CD4-positive, alpha-beta memory T cell (primary cell): ENCODE results near the gene OST4. TPM values are rescaled to one million over a fixed set of nuclear protein-coding genes. Genes with fewer than 3 reads are reported as not detected.
"Not testable (repeated sequence)": the region's sequence is repeated elsewhere in the genome, so short reads cannot be mapped to it uniquely, and the experiment has no call there.

Experiments used
- CTCF ChIA-PET: fragments of 350-600 bp; sonication (Branson Sonifier 250); formaldehyde crosslinking; loops from one replicate; lab custom pipeline; 2021; ENCODE audit warnings: inconsistent platforms; ENCODE audit not compliant: partially characterized antibody; lab: Charles Lee
- POLR2A ChIA-PET: fragments of 350-600 bp; sonication (Branson Sonifier 250); formaldehyde crosslinking; loops from one replicate; lab custom pipeline; 2021; ENCODE audit not compliant: partially characterized antibody; lab: Charles Lee
- DNase-seq, 5 donors: peaks; one replicate each; pipeline versions ENCODE4 v3.0.0 to v3.0.0-alpha.2; 2020 to 2022; ENCODE audit warnings: mixed read lengths in 1 of 5
- H3K27ac ChIP-seq: one replicate; pipeline ENCODE4 v1.7.0; 2013; ENCODE audit warnings: low read depth, low read length
- H3K27me3 ChIP-seq: 2 replicates; pipeline ENCODE4 v1.7.0; 2013; ENCODE audit warnings: mild to moderate bottlenecking, low read length, moderate library complexity; ENCODE audit not compliant: insufficient read depth
- H3K36me3 ChIP-seq: 2 replicates; pipeline ENCODE4 v1.7.0; 2013; ENCODE audit warnings: mild to moderate bottlenecking, low read length, moderate library complexity; ENCODE audit not compliant: insufficient read depth
- H3K4me1 ChIP-seq: 2 replicates; pipeline ENCODE4 v1.7.0; 2013; ENCODE audit warnings: mild to moderate bottlenecking, low read length, moderate library complexity; ENCODE audit not compliant: insufficient read depth
- H3K4me3 ChIP-seq, 2 donors: one replicate each; pipeline ENCODE4 v1.7.0; 2013; ENCODE audit warnings: low read length in 2 of 2, mild to moderate bottlenecking in 1 of 2
- H3K9me3 ChIP-seq, 2 donors: one replicate each; pipeline ENCODE4 v1.7.0; 2013; ENCODE audit warnings: low read length in 2 of 2, control low read depth in 1 of 2; ENCODE audit not compliant: control insufficient read depth in 1 of 2
- H3K27ac Mint-ChIP-seq, 7 donors: one replicate each; pipeline ENCODE4 v1.8.0; 2020 to 2021; ENCODE audit warnings: mixed read lengths in 7 of 7, mild to moderate bottlenecking in 6 of 7, inconsistent platforms in 3 of 7, moderate library complexity in 3 of 7
- H3K27me3 Mint-ChIP-seq, 2 donors: one replicate each; pipeline ENCODE4 v1.8.0; 2020 to 2021; ENCODE audit warnings: mixed read lengths in 2 of 2
- H3K36me3 Mint-ChIP-seq, 2 donors: one replicate each; pipeline ENCODE4 v1.8.0; 2020 to 2021; ENCODE audit warnings: mixed read lengths in 2 of 2, inconsistent platforms in 1 of 2, mild to moderate bottlenecking in 1 of 2
- H3K4me1 Mint-ChIP-seq, 4 donors: one replicate each; pipeline ENCODE4 v1.8.0; 2020 to 2021; ENCODE audit warnings: mixed read lengths in 4 of 4, mild to moderate bottlenecking in 1 of 4
- H3K4me3 Mint-ChIP-seq, 8 donors: one replicate each; pipeline ENCODE4 v1.8.0; 2020 to 2021; ENCODE audit warnings: mixed read lengths in 8 of 8, mild to moderate bottlenecking in 7 of 8, moderate library complexity in 6 of 8, inconsistent platforms in 3 of 8
- H3K9me3 Mint-ChIP-seq, 8 donors: one replicate each; pipeline ENCODE4 v1.8.0; 2020 to 2021; ENCODE audit warnings: mixed read lengths in 8 of 8, mild to moderate bottlenecking in 5 of 8, inconsistent platforms in 3 of 8, moderate library complexity in 1 of 8
- intact Hi-C: fragments of 100-400 bp; cut with micrococcal nuclease; formaldehyde crosslinking; loops from one replicate; pipeline ENCODE4 v1.15.1; 2023
- polyA plus RNA-seq, 2 donors: library from polyadenylated mRNA; unstranded; fragments of 300-500 nt; fragmentation: Illumina TruSeq; gene quantifications; one replicate each; pipeline ENCODE4 v1.2.3, GENCODE V29; 2021
- total RNA-seq, 2 experiments: library from RNA; stranded (reverse); gene quantifications; one replicate each; pipeline ENCODE4 v1.2.3, GENCODE V29; 2021

The OST4 gene
- total and polyA plus RNA-seq, 4 experiments from 2014 or later, result 269 to 958 (median 587) TPM

DNA sequence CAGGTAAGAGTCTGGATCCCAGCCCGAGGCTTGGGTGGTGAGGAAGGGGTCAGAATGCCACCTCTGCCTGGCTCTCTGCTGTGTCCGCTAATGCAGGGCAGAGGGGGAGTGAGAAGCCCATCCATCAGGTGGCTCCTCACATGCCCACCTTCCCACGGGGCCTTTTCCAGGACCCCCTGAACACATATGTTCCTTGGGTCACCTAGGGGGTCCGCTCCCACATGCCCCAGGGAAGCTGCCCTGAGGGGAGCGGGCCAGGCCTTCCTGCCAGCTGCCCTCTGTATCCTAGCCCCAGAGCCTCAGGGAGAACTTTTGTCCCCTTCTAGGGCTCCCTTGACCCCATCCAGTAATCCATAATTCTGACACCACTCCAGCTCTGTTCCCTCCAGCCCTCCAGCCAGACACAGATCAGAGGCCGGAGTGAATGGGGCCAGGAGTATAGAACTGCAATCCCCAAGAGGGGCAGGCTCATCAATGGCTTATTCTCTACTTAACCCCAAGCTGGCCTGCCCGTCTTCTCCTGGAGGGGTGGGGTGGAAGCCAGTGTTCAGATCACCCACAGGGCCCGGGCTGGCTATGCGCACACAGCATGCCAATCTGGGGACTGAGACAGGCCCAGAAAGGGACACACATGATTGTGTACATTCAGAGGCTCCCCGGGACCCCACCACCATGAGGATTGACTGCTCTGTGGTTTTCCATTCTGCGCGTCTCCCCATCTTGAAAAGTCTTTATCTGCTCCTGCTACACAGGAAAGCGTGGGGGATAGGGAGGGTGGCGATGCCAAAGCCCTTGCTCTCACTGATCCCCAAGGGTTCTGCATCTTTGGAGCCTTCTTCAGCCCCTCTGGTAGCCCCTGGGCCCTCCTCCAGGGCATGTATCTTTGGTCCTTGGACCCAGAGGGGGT, 8.0 kb upstream of the OST4 start:
- H3K4me1 ChIP-seq, result peaks cover 39% of the 10 kb centered on the region
- H3K27ac ChIP-seq, result no peak overlapping the region
- Mint-ChIP-seq H3K4me3 (no peak overlapping the region), H3K4me1 (peaks cover 23 to 43% (median 36%) of the 10 kb centered on the region in 4 donors), H3K9me3 (no peaks in the 10 kb centered on the region), H3K36me3 (no peaks in the 10 kb centered on the region), H3K27me3 (peaks cover 0 to 2% of the 10 kb centered on the region in 2 donors), H3K27ac (peak overlapping the region in 1 of 7 donors; percentile 89)
- H3K36me3 ChIP-seq, result no peaks in the 10 kb centered on the region
- intact Hi-C loops, result loop anchor here (2.0 kb wide), 1 partner anchor 291 kb away; the partner anchor contains the start of genes EIF2B4 and SNX17
- DNase-seq, result no peak
- no peak overlapping the region for H3K4me3 ChIP-seq
- H3K27me3 ChIP-seq, result no peaks in the 10 kb centered on the region
- CTCF ChIA-PET, result no interaction called here
- no peaks in the 10 kb centered on the region for H3K9me3 ChIP-seq
- POLR2A ChIA-PET, result interaction anchor here (1.0 to 18.9 kb wide), 4 partner anchors 8 to 55 kb away, joined by 3 to 402 read pairs (median 95); partner anchors contain the start of genes AGBL5, OST4 and PREB

DNA sequence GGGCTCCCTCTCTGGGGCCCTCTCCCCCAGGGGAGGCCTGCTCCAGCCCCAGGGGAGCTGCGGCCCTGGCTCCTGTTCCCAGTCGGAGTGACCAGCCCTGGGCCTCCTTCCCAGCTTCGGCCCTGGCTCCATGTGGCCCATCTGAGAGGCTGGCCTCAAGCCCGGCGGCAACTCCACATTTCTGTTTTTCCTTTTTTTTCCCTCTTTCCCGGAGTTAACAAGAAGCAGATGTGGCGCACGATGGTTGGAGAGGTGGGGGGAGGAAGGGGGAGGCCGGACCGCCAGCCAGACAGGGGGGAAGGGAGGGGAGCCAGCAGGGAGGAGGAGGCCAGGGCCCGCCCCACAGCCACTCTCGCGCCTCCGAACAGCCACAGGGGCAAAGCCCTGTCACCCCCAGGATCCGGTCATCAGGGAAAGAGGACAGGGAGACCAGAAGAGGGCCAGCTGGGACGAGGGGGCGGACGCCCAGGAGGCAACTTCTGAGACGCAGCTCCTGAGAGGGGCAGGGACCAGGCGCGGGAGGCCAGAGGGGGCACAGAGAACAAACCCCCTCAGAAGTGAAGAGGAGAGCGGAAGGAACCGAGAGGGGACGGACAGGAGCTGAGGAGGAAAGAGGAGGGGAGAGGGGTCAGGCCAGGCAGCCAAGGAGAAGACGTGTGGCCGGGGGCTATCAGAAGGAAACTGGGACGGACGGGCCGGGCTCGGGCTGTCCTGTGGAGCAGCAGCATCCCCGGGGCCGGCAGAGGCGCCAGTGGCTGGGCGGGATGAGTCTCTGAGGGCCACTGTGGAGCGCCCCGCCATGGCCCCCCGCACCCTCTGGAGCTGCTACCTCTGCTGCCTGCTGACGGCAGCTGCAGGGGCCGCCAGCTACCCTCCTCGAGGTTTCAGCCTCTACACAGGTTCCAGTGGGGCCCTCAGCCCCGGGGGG, 7.1 kb upstream of the OST4 start, which contains the start of gene EMILIN1:
Gene EMILIN1 (plus strand): TSS at position 349 of the 928 bp plus-strand sequence. CDS start 451 bp downstream, at position 800.
- Histone ChIP-seq H3K4me1 (peaks cover 48% of the 10 kb centered on the region), H3K9me3 (no peaks in the 10 kb centered on the region), H3K4me3 (no peak within 1 kb of the TSS), H3K36me3 (no peaks in the 10 kb centered on the region), H3K27me3 (no peaks in the 10 kb centered on the region), H3K27ac (no peak within 1 kb of the TSS)
- Mint-ChIP-seq H3K4me3 (no peak within 1 kb of the TSS), H3K36me3 (no peaks in the 10 kb centered on the region), H3K27me3 (peaks cover 0 to 2% of the 10 kb centered on the region in 2 donors), H3K9me3 (no peaks in the 10 kb centered on the region), H3K4me1 (peaks cover 27 to 50% (median 40%) of the 10 kb centered on the region in 4 donors), H3K27ac (peak within 1 kb of the TSS in 2 of 7 donors; percentile 33 to 89)
- intact Hi-C loops, result no loop called here
- no peak for DNase-seq
- ChIA-PET CTCF (no interaction called here), POLR2A (interaction anchor here (1.0 to 18.9 kb wide), 3 partner anchors 18 to 56 kb away, joined by 3 to 402 read pairs (median 3); partner anchors contain the start of genes AGBL5 and PREB)

DNA sequence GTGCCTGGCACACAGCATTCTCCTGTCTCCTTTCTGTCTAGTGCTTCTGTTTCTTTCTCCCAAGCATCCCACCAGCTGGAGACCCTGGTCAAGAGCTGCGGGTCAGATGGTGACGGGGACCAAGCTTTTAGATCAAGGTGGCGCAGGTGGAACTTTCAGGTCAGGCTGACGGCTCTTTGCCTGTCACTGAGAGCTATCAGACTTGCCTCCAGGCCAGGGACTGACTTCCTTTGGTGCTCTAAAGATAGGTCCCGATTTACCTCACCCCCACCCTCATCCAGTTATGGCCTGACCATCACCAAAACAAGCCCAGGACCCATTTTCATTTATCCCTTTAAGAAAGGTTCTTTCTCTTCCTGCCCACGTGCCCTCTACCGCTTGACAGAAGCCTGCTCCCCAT, 5.8 kb upstream of the OST4 start:
- Histone ChIP-seq H3K4me1 (peaks cover 52% of the 10 kb centered on the region), H3K36me3 (no peaks in the 10 kb centered on the region), H3K27me3 (no peaks in the 10 kb centered on the region), H3K4me3 (no peak overlapping the region), H3K9me3 (no peaks in the 10 kb centered on the region), H3K27ac (no peak overlapping the region)
- Mint-ChIP-seq H3K27me3 (peaks cover 0 to 2% of the 10 kb centered on the region in 2 donors), H3K4me3 (peak overlapping the region in 1 of 8 donors; percentile 5), H3K4me1 (peaks cover 31 to 60% (median 47%) of the 10 kb centered on the region in 4 donors), H3K36me3 (no peaks in the 10 kb centered on the region), H3K27ac (peak overlapping the region in 3 of 7 donors; percentile 4 to 68 (median 60)), H3K9me3 (no peaks in the 10 kb centered on the region)
- ChIA-PET POLR2A (interaction anchor here (18.9 kb wide), 1 partner anchor 22 kb away, joined by 402 read pairs; the partner anchor contains the start of gene AGBL5), CTCF (interaction anchor here (0.7 kb wide), 1 partner anchor 204 kb away, joined by 3 read pairs; no protein-coding TSS in a partner anchor)
- no peak for DNase-seq
- intact Hi-C loops, result no loop called here

DNA sequence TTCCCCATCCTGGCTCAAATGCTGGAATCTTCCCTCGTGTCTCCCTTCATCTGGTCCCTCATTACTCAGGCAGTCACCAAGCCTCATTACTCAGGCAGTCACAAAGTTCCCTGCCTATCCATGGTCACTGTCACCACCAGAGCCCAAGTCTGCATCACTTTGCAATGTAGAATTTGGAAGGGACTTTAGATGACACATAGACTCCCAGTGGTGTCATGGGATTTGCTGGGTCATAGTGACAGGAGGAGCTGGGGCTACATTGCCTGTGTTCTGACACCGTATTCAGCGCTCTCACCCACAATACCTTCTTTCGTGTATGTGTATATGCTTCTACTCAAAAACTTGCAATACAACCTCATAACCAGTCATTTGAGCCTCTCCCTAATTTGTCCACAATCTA, 4.9 kb upstream of the OST4 start:
- no peaks in the 10 kb centered on the region for H3K36me3 ChIP-seq
- ChIA-PET CTCF (interaction anchor here (0.6 to 0.7 kb wide), 2 partner anchors 12 to 205 kb away, joined by 3 read pairs; no protein-coding TSS in a partner anchor), POLR2A (interaction anchor here (0.8 to 18.9 kb wide), 2 partner anchors 21 to 44 kb away, joined by 4 to 402 read pairs; partner anchors contain the start of gene AGBL5)
- no peak for DNase-seq
- H3K4me3 ChIP-seq, result no peak overlapping the region
- H3K9me3 ChIP-seq, result no peaks in the 10 kb centered on the region
- intact Hi-C loops, result no loop called here
- Mint-ChIP-seq H3K27me3 (peaks cover 0 to 2% of the 10 kb centered on the region in 2 donors), H3K27ac (peak overlapping the region in 4 of 7 donors; percentile 7 to 92 (median 44)), H3K36me3 (no peaks in the 10 kb centered on the region), H3K4me3 (peak overlapping the region in 3 of 8 donors; percentile 29 to 62 (median 55)), H3K9me3 (no peaks in the 10 kb centered on the region), H3K4me1 (peaks cover 29 to 58% (median 44%) of the 10 kb centered on the region in 4 donors)
- peaks cover 47% of the 10 kb centered on the region for H3K4me1 ChIP-seq
- H3K27me3 ChIP-seq, result no peaks in the 10 kb centered on the region
- no peak overlapping the region for H3K27ac ChIP-seq

DNA sequence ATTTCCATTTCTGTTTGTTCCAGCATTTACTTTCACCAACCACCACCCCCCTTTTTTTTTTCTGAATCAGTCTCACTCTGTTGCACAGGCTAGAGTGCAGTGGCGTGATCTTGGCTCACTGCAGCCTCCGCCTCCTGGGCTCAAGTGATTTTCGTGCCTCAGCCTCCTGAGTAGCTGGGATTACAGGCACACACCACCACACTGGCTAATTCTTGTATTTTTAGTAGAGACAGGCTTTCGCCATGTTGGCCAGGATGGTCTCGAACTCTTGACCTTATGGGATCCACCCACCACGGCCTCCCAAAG, 4.1 kb upstream of the OST4 start:
- H3K9me3 ChIP-seq, DNase-seq, H3K36me3 Mint-ChIP-seq, intact Hi-C loops, H3K4me3 ChIP-seq, H3K9me3 Mint-ChIP-seq, H3K27me3 Mint-ChIP-seq, H3K36me3 ChIP-seq, H3K27me3 ChIP-seq: not testable (repeated sequence)
- Histone ChIP-seq H3K27ac (peak overlapping the region; percentile 1), H3K4me1 (peaks cover 44% of the 10 kb centered on the region)
- peaks cover 34 to 57% (median 44%) of the 10 kb centered on the region in 4 donors for H3K4me1 Mint-ChIP-seq
- ChIA-PET POLR2A (interaction anchor here (1.3 to 18.9 kb wide), 3 partner anchors 8 to 39 kb away, joined by 3 to 402 read pairs (median 187); partner anchors contain the start of genes AGBL5 and KHK), CTCF (interaction anchor here (1.4 to 5.7 kb wide), 2 partner anchors 9 to 25 kb away, joined by 5 to 46 read pairs; partner anchors contain the start of gene KHK)
- H3K4me3 Mint-ChIP-seq, result peak overlapping the region; percentile 7 to 75 (median 64)
- H3K27ac Mint-ChIP-seq, result peak overlapping the region; percentile 58 to 93 (median 75)

DNA sequence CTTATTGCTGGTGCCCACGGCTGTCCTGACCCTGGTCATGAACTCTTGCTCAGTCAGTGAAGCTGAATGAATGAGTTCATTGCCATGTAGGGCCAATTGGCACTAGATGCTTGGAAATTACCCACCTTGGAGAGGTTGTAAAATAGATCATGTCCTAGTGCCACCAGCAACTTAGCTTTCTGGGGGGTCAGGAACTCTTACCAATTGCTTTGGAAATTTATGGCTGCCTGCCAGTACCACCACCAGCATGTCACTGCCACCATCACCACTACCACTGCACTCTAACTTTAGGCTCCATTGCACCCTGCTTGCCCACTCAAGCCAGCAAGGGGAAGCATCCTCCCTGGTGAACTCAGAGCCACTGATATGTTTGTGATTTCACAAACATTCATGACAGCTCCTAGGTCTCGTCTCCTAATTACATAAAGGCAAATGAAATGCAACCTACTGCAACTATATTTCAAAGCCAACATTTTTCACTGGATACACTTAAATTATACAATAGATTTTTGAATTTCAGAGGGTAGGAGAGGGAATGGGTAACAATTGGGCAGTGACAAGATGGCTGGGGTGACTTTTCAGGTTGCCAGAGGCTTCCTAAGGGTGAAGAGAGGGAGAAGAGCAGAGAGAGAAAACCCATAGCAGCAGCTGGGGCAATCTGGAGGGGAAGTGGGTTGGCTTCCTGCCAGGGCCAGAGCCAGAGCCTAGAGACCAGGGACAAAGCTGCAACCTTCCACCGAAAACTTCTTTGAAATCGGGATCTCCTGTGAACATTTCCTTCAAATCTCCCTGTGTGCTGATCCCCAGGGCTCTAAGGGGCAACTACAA, 3.5 kb upstream of the OST4 start:
- Mint-ChIP-seq H3K4me3 (peak overlapping the region; percentile 7 to 75 (median 64)), H3K27ac (peak overlapping the region; percentile 58 to 93 (median 75)), H3K36me3 (peaks cover 0 to 8% of the 10 kb centered on the region in 2 donors), H3K4me1 (peaks cover 33 to 59% (median 47%) of the 10 kb centered on the region in 4 donors), H3K9me3 (no peaks in the 10 kb centered on the region), H3K27me3 (peaks cover 0 to 2% of the 10 kb centered on the region in 2 donors)
- H3K9me3 ChIP-seq, result no peaks in the 10 kb centered on the region
- no peak overlapping the region for H3K4me3 ChIP-seq
- H3K27me3 ChIP-seq, result no peaks in the 10 kb centered on the region
- peak overlapping the region; percentile 1 for H3K27ac ChIP-seq
- ChIA-PET CTCF (interaction anchor here (1.4 to 5.7 kb wide), 2 partner anchors 10 to 24 kb away, joined by 5 to 46 read pairs; partner anchors contain the start of gene KHK), POLR2A (interaction anchor here (1.3 to 18.9 kb wide), 3 partner anchors 9 to 38 kb away, joined by 3 to 402 read pairs (median 187); partner anchors contain the start of genes AGBL5 and KHK)
- peaks cover 48% of the 10 kb centered on the region for H3K4me1 ChIP-seq
- DNase-seq, result peak; percentile 60 to 64 (median 62)
- intact Hi-C loops, result no loop called here
- H3K36me3 ChIP-seq, result no peaks in the 10 kb centered on the region
